HuH-7 (cell line): ENCODE results near the gene IFI44.

Experiments used
- DNase-seq: peaks from one replicate; pipeline ENCODE4 v3.0.0; 2011; ENCODE audit warnings: low spot score

Gene IFI44

DNA sequence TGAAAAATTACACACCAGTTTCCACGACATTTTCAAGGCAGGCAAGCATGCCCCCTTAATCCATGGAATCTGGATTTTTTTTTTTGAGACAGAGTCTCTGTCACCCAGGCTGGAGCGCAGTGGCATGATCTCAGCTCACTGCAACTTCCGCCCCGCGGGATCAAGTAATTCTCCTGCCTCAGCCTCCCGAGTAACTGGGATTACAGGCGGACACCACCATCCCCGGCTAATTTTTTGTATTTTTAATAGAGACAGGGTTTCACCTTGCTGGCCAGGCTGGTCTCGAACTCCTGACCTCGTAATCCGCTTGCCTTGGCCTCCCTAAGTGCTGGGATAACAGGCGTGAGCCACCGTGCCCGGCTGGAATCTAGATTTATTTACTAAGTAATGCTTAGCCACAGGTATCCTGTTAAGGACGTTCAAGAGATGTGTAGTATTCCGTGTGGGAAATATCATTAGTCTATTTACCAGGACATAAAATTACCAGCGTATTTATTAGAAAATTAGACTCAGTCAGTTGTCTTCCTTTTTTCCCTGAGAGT lies 2.5 kb downstream of the IFI44 start:
- no peak for DNase-seq

DNA sequence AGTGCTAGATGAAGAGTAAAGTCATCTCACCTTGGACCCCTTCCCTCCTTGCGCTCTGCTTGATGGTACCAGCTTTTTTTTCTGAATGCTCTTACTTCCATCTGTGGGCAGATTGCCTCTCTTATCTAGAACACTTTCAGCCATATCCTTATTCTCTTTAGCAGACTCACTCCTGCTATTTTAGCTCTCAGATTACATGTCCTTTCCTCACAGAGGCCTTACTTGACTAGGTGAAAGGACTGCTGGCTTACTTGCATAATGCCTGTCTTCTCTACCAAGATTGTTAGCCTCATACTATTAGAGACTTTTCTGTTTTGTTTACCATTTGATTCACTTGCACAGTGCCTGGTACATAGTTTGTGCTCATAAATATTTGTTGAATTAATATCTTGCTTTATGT lies 9.3 kb downstream of the IFI44 start:
- DNase-seq = no peak

DNA sequence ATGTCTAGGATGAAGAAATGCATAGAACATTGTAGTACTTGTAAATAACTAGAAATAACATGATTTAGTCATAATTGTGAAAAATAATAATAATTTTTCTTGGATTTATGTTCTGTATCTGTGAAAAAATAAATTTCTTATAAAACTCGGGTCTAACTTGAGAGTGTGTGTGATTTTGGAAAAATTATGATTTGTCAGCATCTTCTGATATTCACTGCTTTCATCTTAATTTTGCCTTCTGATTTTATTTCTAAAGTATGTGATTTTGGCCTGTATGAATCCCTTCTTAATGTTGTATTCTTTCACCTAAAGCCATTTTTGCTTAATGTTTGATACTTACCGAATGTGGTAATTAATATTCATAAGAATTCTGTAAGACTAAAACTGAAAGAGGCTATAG lies 14.3 kb downstream of the IFI44 start:
- DNase-seq = no peak

DNA sequence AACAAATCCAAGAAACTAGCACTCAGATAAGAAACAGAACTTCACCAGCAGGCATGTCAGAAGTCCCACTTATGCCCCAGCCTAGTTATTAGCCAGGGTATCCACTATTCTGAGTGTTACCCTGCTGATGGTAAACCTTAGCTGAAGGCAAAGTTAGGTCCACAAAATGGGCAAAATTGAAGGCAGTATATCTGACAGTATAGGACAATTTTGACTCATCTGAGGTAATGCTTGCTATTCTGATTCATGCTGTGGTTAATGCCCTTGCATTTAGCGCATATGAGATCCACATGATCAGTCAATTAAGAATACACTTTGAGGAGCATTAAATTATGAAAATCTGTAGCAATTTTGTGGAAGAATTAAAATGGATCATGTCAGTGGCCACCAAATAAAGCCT lies 15.1 kb downstream of the IFI44 start:
- no peak for DNase-seq

DNA sequence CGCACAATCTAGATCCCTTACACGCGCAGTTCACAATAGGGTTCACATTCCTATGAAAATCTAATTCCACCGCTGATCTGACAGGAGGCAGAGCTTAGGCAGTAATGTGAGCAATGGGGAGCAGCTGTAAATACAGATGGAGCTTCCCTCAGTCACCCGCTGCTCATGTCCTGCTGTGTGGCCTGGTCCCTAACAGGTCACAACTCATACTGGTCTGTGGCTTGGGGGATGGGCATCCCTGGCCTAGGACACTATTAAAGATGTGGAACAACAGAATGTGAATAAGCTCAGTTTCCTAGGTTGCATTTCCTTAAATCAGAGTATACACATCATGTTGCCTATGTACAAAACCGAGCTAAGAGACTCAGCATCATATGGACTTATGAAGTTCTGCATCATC lies 16.2 kb downstream of the IFI44 start:
- DNase-seq = no peak

DNA sequence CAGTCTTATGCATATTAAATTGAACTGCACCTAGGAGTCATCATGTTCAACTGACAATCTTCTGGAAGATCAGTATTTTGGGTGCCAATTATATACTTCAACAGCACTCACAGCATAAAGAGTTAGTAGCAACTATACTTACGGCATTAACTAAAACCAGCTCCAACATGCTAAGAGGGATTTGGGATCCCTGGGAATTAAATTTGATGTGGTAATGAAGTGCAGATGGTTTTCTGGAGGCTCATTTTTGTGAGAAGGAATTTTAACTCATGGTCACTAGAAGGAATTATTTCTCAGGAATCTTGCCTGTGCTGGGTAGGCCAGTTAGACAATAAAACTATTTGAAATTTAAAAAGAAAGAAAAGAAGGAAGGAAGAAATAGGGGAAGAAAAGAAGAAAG lies 18.3 kb downstream of the IFI44 start:
- DNase-seq = no peak

DNA sequence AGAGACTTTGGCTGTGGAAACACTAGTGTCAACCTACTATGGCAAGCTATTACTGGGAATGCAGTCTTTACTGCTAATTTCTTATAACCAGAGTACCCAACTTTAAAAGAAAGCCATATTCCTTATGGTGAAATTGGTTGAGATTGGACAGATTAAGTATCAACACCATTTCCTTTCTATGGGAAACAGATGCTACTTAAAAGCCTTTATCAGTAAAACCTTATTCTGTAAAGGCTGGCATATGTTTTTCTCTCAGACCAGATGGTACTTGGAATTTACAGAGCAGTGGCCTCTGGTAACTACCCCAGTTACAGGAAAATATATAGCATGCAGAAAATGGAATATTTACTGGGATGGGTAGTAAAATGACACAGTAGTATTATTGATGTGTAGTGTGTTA lies 18.8 kb downstream of the IFI44 start:
- no peak for DNase-seq

DNA sequence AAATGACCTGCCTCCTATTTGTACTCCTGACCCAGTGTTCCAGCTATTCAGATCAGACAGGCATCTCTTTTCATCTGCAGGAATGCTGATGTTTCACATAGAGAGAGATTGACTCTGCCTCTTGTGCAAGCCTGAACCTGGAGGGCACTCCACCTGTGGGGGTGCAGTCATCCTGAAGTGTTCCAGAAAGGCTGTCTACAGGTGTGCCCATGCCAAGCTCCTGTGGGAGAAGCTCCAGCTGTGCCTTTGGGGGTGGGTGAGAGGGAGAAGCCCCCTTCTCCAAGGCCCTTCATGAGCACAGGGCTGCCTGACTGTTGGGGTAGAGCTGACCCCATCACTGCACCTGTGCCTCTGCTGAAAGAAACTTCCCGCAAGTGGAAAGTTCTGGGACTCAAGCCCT lies 22.8 kb downstream of the IFI44 start:
- no peak for DNase-seq

DNA sequence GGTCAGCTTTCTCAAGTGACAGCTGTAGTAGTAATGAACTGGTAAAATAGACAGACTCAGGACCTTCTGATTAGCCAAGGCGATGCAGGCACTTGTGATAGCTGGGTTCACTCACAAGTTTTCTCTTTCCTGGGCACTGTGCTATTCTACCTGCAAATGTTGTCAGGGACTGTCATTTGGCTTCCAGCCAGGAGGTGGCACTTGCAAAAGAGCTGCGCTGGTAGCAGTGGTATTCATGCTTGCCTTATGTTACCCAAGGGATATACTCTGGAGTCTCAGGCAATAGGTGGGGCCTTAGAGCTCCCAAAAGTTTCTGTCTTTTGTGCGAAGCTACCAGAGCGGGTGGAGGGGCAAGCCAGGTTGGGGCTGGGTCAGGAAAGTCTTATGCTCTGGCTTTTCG lies 23.5 kb downstream of the IFI44 start:
- DNase-seq = no peak

DNA sequence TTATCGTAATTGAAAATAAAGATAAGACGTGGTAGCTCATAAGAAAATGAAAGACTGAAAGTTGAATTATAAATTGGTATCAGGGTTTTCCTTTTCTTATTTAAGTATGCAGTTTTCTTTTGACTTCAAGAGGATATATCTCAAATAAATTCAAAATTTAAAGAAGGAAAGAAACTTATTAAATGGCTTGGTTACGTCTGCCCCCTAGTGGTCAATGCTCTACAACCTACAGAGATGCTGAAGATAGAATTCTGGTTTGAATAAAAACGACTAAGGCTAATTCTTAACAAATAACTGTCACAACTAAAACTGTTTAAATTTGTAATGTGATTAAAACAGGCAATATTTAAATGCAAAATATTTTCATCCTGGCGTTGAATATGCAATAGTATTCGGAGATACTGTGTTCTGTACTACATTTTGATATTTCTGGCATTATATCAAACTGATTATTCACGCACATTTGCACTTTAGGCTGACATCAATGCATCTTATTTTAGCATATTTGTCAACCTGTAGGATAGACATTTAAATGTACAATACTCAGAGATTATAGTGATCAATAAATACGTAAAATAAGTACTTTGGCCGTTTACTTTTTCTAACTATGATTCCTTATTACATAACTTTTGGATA lies 26.8 kb downstream of the IFI44 start:
- DNase-seq = no peak

DNA sequence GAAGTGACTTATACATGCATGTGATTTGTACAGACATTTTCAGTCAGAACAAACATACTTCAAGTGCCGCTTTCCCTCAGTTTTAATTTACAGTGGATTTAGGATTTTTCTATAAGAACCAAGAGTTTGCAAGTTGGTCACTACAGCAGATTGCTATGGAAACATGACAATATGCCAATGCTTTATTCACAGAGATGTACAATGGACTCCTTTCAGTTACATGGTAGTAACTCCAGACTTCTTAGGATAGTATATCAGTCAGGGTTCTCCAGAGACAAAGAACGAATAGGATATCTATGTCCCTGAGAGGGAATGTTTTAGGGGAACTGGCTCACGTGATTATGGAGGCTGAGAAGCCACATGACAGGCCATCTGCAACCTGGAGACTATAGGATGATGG lies 27.4 kb downstream of the IFI44 start:
- no peak for DNase-seq

DNA sequence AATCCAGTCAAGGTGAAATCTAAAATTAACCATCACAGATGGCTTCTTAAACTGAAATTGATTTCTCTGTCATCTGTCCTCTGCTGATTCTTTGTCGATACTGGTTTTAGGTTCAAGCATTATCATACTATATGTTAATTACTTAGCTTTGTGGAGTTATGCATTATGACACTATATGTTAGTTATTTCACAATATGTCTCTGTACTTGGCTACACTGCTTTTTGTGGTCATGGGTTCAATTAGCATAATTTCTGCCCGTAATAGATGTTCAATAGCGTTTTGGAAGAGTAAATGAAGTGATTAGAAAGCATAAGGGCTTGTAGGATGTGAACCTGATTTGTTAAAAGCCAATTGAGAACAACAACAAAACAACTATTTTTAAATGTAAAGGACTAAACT lies 28.2 kb downstream of the IFI44 start:
- no peak for DNase-seq

DNA sequence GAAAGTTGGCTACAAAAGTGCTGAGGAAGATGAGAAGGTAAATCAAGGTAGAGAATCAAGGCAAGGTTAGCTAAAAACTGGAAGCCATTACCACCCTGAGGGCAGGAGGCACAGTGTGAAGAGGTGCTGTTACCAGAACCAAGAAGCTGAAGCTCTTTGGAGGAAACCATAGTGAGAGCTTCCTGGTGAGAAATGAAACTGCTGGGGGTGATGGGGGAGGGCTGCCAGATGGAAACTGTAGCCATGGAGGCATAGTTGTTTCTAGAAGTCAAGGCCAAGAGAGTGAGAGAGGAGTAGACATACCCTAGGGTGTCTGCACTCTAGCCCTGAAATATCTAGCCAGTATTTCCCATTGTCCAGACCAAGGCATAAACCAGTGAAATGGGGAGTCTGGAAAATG lies 28.7 kb downstream of the IFI44 start:
- DNase-seq = no peak

DNA sequence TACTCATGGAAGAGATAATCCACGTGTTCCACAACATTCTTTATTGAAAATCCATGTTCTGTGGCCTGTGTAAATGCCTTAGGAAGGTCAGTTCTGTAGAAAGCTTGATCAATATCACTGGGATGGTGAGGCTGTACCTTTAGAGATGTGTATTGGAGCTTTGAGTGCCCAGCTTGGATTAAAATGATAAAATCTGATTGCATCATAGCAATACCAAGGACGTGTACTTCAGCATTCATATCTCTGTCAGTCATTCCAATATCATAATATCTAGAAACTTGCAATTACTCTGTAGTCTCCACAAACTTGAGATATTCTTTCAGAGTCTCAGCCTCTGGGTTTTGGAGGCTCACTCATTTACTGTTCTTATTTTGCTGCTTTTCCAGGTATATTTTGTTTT lies 31.6 kb downstream of the IFI44 start:
- no peak for DNase-seq

DNA sequence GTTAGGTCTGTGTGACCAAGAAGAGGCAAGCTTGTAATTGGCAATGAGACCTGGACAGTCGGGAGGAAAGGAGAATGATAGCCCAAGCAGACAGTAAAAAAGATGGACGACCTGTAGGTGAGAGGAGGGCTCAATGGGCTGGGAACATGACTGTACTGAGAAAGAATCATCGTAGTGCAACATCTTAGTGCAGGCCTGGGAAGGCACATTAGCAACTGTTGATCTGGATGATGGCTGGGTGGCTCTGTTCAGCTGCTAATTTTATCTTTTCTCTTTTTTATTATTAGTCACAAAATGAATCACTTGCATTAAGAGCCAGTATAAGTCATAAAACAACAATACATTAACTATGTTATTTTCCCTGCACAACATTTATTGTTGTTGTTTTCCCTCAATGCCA lies 32.9 kb downstream of the IFI44 start:
- DNase-seq = no peak

DNA sequence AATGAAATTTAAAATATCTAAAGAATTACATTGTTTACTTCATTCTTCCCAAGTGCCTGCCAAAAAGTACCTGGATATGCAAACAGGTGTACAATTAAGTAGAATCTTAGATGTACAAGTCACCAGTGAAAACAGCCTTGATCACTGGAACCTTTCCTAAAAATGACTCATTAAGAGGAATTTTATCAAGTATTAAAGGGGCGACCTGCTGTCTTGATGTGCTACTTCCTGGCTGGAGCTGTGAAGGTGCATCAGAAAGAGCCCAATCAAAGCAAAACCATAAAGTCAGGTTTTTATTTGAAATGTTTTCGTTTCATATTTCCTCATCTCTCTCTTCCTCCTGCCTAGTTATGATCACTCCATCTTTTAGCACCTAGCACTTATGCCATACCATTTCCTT lies 33.4 kb downstream of the IFI44 start:
- DNase-seq = no peak

DNA sequence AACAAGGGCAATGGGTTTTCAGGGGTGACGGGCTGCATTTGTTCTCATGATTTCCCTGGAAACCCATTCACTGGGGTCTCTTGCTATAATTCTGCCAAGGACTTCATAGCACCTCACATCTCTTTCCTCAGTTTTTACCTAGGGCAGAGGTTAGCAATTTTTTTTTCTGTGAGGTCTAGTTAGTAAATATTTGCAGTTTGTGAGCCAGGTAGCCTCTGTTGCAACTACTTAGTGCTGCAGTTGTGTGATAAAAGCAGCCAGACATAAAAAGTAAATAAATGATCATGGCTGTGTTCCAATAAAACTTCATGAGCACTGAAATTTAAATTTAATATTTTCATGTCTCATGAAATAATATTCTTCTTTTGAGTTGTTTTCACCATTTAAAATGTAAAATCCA lies 37.7 kb downstream of the IFI44 start:
- no peak for DNase-seq

DNA sequence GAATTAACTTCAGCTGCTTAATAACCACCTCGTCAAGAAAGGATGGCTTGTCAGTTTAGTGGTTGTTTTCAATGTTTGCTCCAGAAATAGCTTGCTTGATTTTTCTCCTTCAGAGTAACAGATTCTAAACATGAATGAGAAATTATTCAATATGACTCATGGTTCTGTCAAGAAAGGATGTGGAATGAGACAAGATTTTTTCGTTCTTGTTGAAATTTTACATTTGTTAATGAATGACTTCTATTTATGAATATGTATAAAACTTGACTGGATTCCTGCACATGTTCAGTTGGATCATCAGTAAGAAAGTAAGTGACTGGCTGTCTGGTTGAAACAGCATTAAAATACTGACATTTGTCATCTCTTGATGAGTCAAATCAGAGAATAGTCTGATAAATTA lies 38.3 kb downstream of the IFI44 start:
- no peak for DNase-seq

DNA sequence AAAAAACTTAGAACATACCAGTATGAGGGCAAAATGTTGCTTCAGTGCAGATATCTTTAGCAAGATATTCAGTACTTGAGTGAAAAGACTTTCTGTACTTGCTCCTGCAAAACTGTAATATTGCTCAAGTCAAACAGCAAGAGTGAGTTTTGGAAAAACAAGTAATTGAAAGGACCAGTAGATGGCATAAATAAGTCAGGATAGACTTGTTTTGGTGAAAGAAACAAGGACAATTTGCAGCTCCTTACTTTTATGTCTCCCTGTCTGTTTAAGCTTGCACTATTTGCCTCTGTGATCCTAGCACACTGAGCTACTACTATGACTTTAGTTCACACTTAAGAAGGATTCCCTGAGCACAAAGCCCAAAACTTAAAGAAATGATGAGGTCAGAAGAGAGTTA lies 39.1 kb downstream of the IFI44 start:
- DNase-seq = no peak

DNA sequence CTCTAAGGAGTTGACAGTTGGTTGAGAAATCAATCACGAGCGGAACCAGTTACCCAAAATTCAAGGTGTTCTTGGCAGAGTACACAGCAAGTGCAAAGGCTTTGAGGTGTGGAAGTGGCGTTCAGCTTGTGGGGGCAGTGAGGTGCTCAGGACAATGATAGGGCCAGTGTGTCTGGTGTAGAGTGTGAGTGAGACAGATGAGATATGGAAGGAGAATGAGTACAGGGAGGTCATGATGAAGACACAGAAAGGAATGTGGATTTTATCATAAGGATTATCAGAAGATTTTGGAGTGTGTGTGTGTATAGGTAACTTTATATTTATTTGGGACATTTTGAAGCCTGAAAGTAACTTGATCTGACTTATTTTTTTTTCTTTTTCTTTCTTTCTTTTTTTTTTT lies 40.9 kb downstream of the IFI44 start:
- no peak for DNase-seq

DNA sequence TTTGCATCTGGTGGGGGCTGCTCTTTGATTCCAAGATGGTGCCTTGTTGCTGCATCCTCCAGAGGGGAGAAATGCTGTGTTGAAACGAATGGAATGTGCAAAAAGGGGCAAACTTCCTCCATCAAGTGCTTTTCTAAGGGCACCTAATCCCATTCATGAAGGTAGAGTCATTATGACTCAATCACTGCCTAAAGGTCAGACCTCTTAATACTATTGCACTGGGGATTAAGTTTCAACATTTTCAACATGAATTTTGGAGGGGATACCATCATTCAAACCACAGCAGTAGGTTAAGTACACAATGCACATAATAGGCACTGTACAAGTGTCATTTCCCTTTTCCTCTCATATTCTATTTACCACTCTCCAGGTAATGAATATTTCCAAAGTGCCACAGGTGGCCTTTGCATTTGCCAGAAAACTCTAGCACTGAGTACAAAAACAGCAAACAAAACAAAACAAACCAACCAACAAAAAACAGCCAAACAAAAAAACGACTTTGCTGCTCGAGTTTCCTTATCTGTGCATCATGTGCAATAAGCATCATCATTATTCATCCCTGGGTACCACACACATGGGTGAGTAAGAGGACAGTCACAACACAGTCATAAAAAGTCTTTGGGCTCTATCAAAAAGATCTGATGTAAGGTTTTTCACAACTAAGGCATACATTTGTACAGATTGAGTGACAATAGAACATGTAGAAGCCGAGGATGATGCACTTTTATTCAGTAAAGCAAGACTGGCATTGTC lies 42.5 kb downstream of the IFI44 start:
- DNase-seq = no peak

DNA sequence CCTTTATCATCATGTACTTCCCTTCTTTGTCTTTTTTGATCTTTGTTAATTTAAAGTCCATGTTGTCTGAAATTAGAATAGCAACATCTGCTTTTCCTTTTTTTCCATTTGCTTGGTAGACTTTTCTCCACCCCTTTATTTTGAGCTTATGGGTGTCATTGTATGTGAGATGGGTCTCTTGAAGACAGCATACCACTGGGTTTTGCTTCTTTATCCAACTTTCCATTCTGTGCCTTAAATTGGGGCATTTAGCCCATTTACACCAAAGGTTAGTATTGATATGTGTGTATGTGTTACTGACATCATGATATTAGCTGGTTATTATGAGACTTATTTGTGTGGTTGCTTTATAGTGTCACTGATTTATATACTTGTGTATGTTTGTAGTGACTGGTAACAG lies 50.2 kb downstream of the IFI44 start:
- no peak for DNase-seq

DNA sequence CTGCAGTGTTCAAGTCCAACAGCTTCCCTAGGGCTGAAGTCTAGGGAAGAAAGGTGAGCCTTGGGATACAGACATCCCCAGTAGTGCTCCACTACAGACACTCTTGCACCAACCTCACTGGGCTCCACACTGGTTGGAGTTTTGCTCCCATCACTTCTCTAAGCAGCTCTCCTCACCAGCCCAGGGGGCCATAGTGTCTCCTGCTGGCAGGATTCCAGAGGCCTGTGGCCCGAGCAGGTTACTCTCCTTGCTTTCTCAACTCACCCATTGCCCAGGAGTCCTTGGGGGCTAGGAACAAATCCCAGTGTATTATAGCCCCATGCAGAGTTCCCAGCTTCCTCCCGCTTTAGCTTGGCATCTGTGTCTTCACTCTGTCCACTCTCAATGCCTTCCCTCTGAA lies 52.8 kb downstream of the IFI44 start:
- DNase-seq = no peak

DNA sequence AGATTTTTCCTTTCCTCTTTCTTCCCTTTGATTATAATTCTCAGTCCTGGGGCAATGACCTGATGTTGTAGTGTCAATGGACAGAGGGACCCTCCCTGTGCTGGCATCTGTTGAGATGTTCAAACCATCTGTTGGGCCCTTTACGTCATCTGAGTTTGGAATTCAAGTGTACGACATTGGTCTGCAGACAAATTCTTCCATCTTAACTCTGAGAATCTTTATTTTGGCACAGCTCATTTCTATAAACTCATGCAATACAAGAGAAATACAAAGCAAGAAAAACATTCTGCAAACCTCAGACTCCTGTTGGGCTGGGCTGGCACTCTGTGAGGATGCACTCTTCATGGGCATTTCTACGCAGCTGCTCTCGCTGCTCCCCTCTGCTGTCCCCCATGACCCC lies 54.2 kb downstream of the IFI44 start:
- no peak for DNase-seq
